OCI-LY7 (cell line): ENCODE results near the gene PWWP2B. TPM values are rescaled to one million over a fixed set of nuclear protein-coding genes. Genes with fewer than 3 reads are reported as not detected.

Experiments
- BruUV-seq: library from RNA; stranded (reverse); fragments of 400-500 nt; replicated peaks from 2 replicates; lab custom pipeline; 2021; lab: Mats Ljungman, UMichigan
- CTCF ChIA-PET: fragments of 300-600 bp; sonication (Branson Sonifier 250); formaldehyde crosslinking; loops from one replicate; lab custom pipeline; 2022; ENCODE audit warnings: antibody characterized with exemption; ENCODE audit not compliant: unreplicated experiment; lab: Charles Lee
- POLR2A ChIA-PET: fragments of 300-600 bp; sonication (Branson Sonifier 250); formaldehyde crosslinking; loops from one replicate; lab custom pipeline; 2022; ENCODE audit warnings: antibody characterized with exemption; lab: Charles Lee
- DNase-seq: peaks from one replicate; pipeline ENCODE4 v3.0.0-alpha.2; 2015; ENCODE audit warnings: low spot score
- H2AFZ ChIP-seq: fragments of 200-600 bp; sonication (generic), shearing (Covaris generic); 2 replicates; pipeline ENCODE4 v1.6.1; 2014; ENCODE audit warnings: mild to moderate bottlenecking, antibody characterized with exemption, low read length, moderate library complexity
- H3K27ac ChIP-seq: fragments of 200-600 bp; sonication (generic); 2 replicates; pipeline ENCODE4 v1.5.1; 2014; ENCODE audit warnings: mixed run types, low read depth, mild to moderate bottlenecking, moderate library complexity, low read length, inconsistent platforms; ENCODE audit not compliant: poor library complexity, severe bottlenecking
- H3K36me3 ChIP-seq: fragments of 200-600 bp; sonication (generic); 2 replicates; pipeline ENCODE4 v1.6.1; 2014; ENCODE audit warnings: mild to moderate bottlenecking, antibody characterized with exemption, low read length, moderate library complexity, mixed read lengths; ENCODE audit not compliant: insufficient read depth
- H3K4me1 ChIP-seq: fragments of 200-600 bp; sonication (generic); 2 replicates; pipeline ENCODE4 v1.5.1; 2014; ENCODE audit warnings: mild to moderate bottlenecking, low read length; ENCODE audit not compliant: insufficient read depth, poor library complexity, severe bottlenecking
- H3K4me2 ChIP-seq: fragments of 200-600 bp; sonication (generic); 2 replicates; pipeline ENCODE4 v1.6.1; 2014; ENCODE audit warnings: mild to moderate bottlenecking, low read length
- H3K4me3 ChIP-seq: fragments of 200-600 bp; sonication (generic); 2 replicates; pipeline ENCODE4 v1.5.1; 2014; ENCODE audit warnings: mild to moderate bottlenecking, low read depth, low read length; ENCODE audit not compliant: poor library complexity, severe bottlenecking
- H3K79me2 ChIP-seq: fragments of 200-600 bp; sonication (generic); 2 replicates; pipeline ENCODE4 v1.6.1; 2016; ENCODE audit warnings: low read depth, mild to moderate bottlenecking, low read length, moderate library complexity, mixed read lengths; ENCODE audit not compliant: insufficient read depth
- H3K9me2 ChIP-seq: fragments of 200-600 bp; sonication (generic); 2 replicates; pipeline ENCODE4 v1.6.1; 2016; ENCODE audit warnings: mild to moderate bottlenecking, low read length, mixed read lengths; ENCODE audit not compliant: insufficient read depth
- H3K9me3 ChIP-seq: fragments of 200-600 bp; sonication (generic); 2 replicates; pipeline ENCODE4 v1.6.1; 2014; ENCODE audit warnings: mild to moderate bottlenecking, mixed run types, low read length, mixed read lengths
- H4K20me1 ChIP-seq: fragments of 200-600 bp; sonication (generic); 2 replicates; pipeline ENCODE4 v1.6.1; 2014; ENCODE audit warnings: mild to moderate bottlenecking, antibody characterized with exemption, low read length, moderate library complexity, mixed read lengths; ENCODE audit not compliant: insufficient read depth
- EZH2phosphoT487 ChIP-seq: fragments of 200-600 bp; sonication (generic); IDR thresholded peaks from 2 replicates; pipeline ENCODE4 v1.6.1; 2018; ENCODE audit warnings: low read depth, borderline replicate concordance, mild to moderate bottlenecking, mixed run types, antibody characterized with exemption, low read length, moderate library complexity, mixed read lengths
- intact Hi-C: fragments of 100-400 bp; cut with micrococcal nuclease; formaldehyde crosslinking; loops from one replicate; pipeline ENCODE4 v1.10.0; 2022; ENCODE audit not compliant: unreplicated experiment
- total RNA-seq, 2 experiments: library from RNA; depleted of rRNA in 1 of 2; stranded (reverse); fragments of >200 nt in 1 of 2; shearing (Covaris generic) in 1 of 2; gene quantifications; 2 replicates each; pipeline ENCODE4 v1.2.3, GENCODE V29; 2014 to 2022
- TF ChIP-seq, protein P1 (sequence below): fragments of 200-600 bp; sonication (generic); conservative IDR thresholded peaks from 2 replicates; pipeline ENCODE4 v1.5.1; 2014; ENCODE audit warnings: mild to moderate bottlenecking, antibody characterized with exemption, low read length, moderate library complexity, mixed read lengths

PWWP2B gene
- total RNA-seq, 2 experiments from 2014 or later, result 5.9 to 10.6 TPM

DNA sequence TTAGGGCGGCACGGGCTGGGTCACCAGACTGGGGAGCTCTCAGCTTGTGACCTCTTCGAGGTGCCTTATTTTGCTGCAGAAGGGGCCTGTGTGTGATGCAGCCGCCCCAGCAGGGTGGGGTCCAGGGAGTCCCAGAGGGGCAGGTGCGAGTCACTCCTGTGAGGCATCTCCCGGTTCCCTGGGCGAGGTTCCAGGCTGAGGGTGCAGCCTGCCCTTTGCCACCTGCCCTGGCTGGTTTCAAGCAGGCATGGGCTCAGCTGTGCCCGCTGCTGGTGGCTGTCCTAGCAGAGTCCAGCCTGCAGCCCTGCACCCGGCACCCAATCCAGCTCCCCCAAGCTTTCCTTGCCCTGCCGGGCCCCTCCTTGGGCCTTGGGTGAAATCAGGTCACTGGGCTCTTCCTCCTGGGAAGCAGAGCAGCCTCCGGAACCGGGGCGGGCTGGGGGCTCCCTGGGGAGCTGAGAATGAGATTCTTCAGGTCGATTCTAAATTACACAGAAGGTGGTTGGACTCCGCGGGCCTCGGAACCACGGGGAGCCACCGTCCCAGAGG is 64.8 kb downstream of the PWWP2B start:
- Histone ChIP-seq H3K9me3 (no peaks in the 10 kb centered on the region), H3K4me1 (no peaks in the 10 kb centered on the region), H3K36me3 (no peaks in the 10 kb centered on the region), H3K4me3 (no peak overlapping the region), H3K79me2 (no peaks in the 10 kb centered on the region), H3K27ac (no peak overlapping the region), H3K9me2 (no peaks in the 10 kb centered on the region), H3K4me2 (no peak overlapping the region), H4K20me1 (no peaks in the 10 kb centered on the region), H2AFZ (no peak overlapping the region)
- DNase-seq, result no peak
- POLR2A ChIA-PET, result interaction anchor here (0.6 kb wide), 1 partner anchor 912 kb away, joined by 3 read pairs; no protein-coding TSS in a partner anchor
- intact Hi-C loops, result no loop called here
- CTCF ChIA-PET, result no interaction called here
- TF ChIP-seq, protein P1, sequence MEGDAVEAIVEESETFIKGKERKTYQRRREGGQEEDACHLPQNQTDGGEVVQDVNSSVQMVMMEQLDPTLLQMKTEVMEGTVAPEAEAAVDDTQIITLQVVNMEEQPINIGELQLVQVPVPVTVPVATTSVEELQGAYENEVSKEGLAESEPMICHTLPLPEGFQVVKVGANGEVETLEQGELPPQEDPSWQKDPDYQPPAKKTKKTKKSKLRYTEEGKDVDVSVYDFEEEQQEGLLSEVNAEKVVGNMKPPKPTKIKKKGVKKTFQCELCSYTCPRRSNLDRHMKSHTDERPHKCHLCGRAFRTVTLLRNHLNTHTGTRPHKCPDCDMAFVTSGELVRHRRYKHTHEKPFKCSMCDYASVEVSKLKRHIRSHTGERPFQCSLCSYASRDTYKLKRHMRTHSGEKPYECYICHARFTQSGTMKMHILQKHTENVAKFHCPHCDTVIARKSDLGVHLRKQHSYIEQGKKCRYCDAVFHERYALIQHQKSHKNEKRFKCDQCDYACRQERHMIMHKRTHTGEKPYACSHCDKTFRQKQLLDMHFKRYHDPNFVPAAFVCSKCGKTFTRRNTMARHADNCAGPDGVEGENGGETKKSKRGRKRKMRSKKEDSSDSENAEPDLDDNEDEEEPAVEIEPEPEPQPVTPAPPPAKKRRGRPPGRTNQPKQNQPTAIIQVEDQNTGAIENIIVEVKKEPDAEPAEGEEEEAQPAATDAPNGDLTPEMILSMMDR, result no peak
- no peak for TF ChIP-seq EZH2phosphoT487
- BruUV-seq, result no TSS peak

DNA sequence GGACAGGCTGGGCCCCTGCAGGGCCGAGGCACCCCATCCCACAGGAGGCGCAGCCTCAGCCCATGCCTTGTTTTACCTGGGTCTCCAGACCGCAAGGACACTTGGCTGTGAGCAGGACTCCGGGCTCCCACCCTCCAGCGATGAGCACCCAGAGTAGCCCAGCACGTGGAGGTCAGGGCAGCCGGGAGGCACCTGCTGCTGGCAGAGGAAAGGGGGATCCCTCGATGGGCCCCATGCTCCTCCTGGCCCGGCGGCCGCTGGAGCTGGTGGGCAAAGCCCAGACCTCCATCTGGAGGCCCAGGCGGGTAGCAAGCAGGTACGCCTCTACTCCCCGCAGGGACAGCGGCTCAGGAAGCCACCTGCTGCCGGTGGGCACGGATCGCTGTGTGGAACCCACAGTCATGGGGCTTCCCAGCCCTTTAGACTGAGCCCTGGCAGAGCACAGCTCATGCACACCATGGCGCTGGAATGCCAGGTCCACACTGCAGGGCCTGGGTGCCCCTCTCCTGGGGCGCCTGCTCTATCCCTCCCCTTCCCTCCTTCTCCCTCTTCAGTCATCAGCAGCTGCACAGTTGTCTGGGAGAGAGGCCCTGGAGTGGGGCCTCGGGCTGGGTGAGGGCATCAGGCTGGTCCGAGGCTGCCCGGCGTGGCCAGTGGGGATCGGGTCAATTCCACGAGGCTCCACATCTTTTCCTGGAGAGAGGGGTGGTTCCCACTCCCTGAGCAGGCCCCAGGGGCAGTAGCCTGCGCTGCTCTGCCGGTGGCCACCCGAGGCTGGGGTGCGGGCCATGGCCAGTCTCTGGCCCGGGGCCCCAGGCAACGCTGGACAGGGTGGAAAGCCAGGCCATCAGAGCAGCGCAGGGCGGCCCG is 65.7 kb downstream of the PWWP2B start:
- intact Hi-C loops, result no loop called here
- Histone ChIP-seq H3K36me3 (no peaks in the 10 kb centered on the region), H3K4me2 (no peak overlapping the region), H2AFZ (no peak overlapping the region), H3K4me3 (no peak overlapping the region), H4K20me1 (no peaks in the 10 kb centered on the region), H3K9me3 (no peaks in the 10 kb centered on the region), H3K9me2 (no peaks in the 10 kb centered on the region), H3K4me1 (no peaks in the 10 kb centered on the region), H3K27ac (no peak overlapping the region), H3K79me2 (no peaks in the 10 kb centered on the region)
- ChIA-PET CTCF (interaction anchor here (0.5 kb wide), 1 partner anchor 41 kb away, joined by 7 read pairs; no protein-coding TSS in a partner anchor), POLR2A (interaction anchor here (0.5 kb wide), 1 partner anchor 316 kb away, joined by 3 read pairs; no protein-coding TSS in a partner anchor)
- no TSS peak for BruUV-seq
- TF ChIP-seq, protein P1, result no peak
- TF ChIP-seq EZH2phosphoT487, result no peak
- DNase-seq, result no peak
